GM11168 (cell line): ENCODE results near the gene ZNF598.

Experiments used
- in situ Hi-C: fragments of 300-500 bp; cut with MboI; formaldehyde crosslinking; loops from one replicate; pipeline ENCODE4 v1.12.0; 2022; ENCODE audit warnings: low sequenced_read_pairs; ENCODE audit not compliant: unreplicated experiment

ZNF598 gene

DNA sequence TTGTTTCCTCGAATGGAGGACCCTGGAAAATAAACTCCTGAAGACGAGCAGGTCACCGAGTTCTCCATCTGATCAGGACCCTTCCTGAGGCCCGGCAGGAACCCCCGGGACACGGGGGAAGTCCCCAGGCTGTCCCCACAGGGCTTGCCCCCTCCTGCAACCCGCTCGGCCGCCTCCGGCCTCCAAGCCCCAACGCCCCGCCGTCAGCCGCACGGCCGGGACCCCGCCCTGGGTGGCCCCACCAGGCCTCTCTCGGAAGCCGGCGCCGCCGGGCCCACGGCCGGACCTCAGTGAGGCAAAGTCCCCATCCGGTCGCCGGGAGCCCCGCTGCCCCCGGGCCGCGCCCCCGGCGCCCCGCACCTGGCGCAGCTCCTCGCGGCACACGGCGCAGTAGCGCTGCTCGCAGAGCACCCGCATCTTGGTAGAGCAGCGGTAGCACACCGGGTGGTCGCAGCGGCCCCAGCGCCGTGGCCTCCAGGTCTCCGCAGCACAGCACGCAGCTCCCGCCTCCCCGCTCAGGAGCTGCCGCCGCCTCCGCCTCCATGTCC, 383 bp downstream of the ZNF598 start:
- in situ Hi-C loops, result loop anchor here (25.0 kb wide), 1 partner anchor 478 kb away; the partner anchor contains the start of gene TBC1D24

GRCh38 chr16:2008631-2009163, 924 bp downstream of the ZNF598 start:
- in situ Hi-C loops, result loop anchor here (25.0 kb wide), 1 partner anchor 479 kb away; the partner anchor contains the start of gene TBC1D24

- in situ Hi-C loops, result loop anchor here (25.0 kb wide), 1 partner anchor 479 kb away; the partner anchor contains the start of gene TBC1D24
Measured at GRCh38 chr16:2008009-2008526, 1.6 kb downstream of the ZNF598 start.

- in situ Hi-C loops, result loop anchor here (25.0 kb wide), 1 partner anchor 480 kb away; the partner anchor contains the start of gene TBC1D24
Measured at GRCh38 chr16:2007081-2007836, 2.4 kb downstream of the ZNF598 start.

DNA sequence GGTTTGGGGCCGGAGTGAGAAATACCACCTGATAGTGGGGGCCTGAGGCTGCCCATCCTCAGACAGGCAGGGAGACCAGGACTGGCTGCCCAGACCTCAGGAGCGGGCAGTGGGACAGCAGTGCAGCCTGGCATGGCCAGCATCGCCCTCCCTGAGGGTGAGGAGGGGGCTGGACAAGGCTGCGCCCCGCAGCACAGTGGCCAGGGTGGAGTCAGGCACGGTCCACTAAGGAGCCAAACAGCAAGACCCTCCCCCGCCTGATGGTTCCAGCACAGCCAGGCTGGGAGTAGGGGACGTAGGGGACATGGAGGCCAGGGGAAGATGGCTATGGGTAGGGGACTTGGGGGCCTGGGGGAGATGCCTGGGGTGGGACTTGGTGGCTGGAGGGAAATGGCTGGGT, 3.3 kb downstream of the ZNF598 start:
- in situ Hi-C loops, result loop anchor here (25.0 kb wide), 1 partner anchor 481 kb away; the partner anchor contains the start of gene TBC1D24

GRCh38 chr16:2005646-2006045, 4.0 kb downstream of the ZNF598 start:
- in situ Hi-C loops, result loop anchor here (25.0 kb wide), 1 partner anchor 482 kb away; the partner anchor contains the start of gene TBC1D24

DNA sequence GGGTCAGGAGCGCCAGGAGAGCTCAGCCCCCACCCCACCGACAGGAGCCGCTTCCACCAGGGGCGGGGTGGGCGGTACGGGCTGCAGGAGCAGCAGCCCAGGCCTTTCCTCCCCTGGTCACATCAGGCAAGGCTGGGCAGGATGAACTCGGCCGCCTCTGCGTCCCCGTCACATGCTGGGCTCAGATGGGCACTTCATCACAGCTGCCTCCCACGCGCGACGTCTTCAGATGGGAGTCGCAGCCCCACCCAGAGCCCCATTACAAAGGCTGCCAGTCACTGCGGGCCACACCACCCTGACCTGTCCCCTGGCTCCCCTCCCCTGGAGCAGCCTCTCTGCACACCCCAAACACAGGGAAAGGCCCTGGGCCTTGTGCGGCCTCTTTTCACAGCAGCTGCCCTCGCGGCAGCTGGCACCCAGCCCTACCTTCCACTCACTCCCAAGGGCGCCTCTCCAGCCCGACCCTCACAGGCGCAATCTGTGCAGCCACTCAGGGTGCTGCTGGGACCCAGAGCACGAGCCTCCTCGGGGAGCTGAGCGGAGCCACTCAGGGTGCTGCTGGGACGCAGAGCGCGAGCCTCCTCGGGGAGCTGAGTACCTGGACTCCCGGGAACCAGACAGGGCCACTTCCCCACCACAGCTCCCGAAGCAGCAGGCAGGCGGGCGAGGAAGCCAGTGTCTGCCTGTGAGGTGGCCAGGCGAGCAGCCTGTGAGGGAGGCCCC, 4.7 kb downstream of the ZNF598 start:
- in situ Hi-C loops, result loop anchor here (25.0 kb wide), 1 partner anchor 482 kb away; the partner anchor contains the start of gene TBC1D24

DNA sequence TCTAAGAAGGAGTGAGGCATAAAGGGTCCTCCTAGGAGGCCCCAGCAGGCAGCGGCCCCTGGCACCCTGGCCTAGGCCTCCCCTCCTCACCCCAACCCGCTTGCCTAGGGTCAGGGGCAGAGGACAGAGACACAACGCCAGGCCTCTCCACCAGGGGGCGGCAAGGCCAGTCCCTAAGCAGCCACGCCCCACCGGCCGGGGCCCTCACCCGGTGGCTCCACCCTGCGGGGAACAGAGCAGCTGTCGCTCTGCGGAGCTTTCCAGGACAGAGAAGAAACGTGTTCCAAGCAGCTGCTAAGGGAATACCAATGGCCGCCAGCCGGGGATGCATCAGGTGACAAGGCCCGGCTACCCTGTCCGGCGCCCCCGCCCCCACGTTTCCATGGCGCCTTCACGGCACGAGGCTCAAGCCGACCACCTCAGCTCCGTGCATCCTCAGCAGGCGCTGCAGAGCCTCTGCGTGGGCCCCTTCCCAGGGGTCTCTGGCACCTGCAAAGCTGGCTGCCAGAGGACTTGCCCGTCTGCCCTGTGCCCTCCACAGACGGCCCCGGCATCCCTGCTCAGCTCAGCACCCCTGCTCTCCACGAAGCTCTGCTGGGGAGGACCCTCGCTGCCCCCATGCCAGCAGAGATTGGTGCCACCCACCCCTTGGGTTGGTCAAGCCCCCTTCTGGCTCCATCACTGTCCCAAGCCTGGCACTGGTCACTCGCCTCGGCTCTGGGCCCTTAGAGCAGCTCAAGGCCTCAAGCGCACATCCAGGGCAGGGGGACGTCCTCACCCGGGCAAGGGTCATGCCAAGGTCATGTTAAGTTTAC, 5.6 kb downstream of the ZNF598 start:
- in situ Hi-C loops, result loop anchor here (25.0 kb wide), 1 partner anchor 483 kb away; the partner anchor contains the start of gene TBC1D24

- in situ Hi-C loops, result loop anchor here (25.0 kb wide), 1 partner anchor 484 kb away; the partner anchor contains the start of gene TBC1D24
Measured at GRCh38 chr16:2003231-2003826, 6.3 kb downstream of the ZNF598 start.

GRCh38 chr16:2002406-2003230, 7.0 kb downstream of the ZNF598 start:
- in situ Hi-C loops, result loop anchor here (25.0 kb wide), 1 partner anchor 485 kb away; the partner anchor contains the start of gene TBC1D24

DNA sequence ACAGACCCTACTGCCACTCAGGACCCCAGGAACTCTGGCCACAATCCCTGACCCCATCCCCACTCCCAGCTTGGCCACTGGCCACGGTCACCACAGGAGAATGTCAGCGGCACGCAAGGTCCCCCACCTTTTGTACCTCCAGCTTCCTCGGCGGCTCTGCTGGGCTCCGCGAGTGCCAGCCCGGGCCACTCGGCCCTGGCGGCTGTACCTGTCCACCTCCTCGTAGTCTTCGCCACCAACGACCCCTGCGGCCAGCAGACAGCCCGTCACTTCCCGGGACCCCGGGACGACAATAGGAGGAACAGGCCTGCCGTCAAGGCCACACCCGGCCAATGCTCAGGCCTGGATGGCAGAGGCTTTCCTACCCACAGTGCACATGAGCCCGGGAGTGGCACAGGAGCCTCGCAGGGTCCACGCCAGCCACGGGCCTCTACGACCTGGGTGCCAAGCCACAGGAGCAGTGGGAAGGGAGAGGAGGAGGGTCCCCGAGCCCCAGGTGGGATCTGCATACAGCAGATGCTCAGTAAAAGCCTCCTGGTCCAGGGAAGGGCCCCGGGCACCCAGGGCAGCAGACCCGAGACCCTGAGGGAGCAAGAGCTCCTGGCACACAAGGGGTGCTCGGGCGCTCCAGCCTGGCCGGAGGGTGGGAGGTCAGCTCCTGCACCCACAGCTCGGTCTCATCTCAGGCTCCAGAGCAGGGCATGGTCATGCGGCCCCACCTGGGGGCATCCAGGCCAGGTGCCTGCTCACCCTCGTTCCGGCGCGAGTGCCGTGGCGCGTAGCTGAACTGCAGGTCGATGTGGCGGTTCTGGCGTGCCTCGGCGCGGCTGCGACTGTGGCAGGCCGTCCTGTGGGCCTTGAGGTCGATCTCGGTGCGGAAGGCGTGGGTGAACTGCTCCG, 7.9 kb downstream of the ZNF598 start:
- in situ Hi-C loops, result loop anchor here (25.0 kb wide), 1 partner anchor 486 kb away; the partner anchor contains the start of gene TBC1D24

DNA sequence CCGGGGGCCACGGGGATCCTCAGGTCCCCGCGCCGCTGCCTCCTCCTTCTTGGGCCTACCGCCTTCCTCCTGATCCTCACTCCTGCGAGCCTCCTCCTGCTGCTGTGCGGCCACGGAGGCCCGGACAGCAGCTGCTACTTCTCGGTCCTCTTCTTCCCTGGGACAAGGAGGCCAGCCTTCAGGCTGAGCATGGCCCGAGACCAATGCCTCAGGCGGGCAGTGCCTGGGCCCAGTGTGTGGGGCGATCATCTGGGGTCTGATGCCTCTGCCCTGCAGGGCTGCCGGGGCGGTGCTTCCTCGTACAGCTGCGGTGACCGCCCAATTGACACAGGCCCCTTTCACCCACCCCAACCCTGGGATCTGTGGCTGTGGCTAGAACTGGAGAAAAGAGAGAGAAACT, 8.6 kb downstream of the ZNF598 start:
- in situ Hi-C loops, result loop anchor here (25.0 kb wide), 1 partner anchor 486 kb away; the partner anchor contains the start of gene TBC1D24

DNA sequence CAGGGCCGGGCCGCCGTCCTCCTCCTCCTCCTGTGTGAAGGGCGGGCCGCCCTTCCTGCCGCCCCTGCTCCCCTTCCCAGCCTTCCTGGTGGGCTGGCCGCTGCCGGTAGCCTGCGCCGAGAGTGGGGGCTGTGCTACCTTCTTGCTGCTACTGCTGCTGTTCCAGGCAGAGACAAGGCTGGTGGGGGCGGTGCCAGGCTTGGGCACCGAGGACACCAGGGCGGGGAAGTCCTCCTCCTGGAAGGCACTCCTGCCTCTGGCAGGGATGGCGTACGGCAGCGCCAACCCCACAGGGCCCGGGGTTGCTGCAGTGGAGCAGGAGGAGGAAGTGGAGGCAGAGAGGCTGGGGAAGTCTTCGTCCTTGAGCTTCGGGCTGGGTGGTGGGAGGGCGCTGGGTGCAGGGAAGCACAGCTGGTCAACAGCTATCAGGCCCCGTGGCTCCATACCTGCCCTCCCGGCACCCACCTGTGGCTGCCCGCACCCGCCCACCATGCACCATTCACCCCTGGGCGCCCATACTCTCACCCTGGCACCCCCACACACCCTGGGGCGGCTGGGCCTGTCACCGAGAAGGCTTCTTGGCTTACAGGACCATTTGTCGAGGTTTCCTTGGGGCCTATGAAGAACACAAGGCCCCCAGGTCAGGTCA, 9.6 kb downstream of the ZNF598 start:
- in situ Hi-C loops, result loop anchor here (25.0 kb wide), 1 partner anchor 487 kb away; the partner anchor contains the start of gene TBC1D24

DNA sequence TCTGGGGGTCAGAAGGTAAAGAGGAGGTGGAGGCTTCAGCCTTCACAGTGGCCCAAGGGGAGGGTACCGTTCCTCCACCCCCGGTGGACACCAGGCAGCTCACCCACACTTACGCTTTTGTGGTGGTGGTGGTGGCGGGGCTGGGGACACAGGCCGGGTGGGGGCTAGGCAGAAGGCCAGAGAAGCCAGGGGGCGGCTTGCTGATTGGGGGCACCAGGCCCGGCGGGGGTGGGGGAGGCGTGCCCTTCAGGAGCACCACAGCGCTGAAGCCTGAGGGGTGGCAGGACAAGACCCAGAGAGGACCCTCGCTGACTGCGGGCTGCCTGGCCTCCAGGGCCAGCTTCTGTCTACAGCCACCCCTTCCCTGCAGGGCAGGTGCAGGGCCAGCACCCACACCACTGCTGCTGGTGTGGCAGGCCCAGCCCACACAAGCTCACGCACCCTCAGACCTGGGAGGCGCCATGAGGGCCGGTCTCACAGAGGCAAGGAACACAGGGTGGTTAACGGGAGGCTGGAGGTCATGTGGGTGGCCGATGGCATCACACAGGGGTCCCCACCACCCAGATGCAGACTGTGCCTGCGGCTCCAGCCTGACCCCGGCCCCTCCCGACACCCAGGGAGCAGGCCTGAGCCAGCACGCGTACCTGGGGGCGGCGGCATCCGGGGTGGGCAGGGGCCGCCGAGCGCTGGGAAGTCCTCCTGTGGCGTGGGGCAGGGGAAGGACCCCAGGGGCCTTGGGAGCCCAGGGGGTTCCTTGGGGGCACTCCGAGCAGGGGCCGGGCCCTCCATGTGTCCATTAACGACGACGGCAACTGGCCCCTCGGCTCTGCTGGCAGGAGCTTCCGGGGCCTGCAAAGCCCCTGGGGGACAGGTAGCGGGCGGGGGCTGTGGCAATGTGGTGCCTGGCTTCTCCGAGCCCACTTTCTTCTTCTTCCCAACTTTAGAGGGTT, 10.5 kb downstream of the ZNF598 start:
- in situ Hi-C loops, result no loop called here

GRCh38 chr16:1998360-1998835, 11.2 kb downstream of the ZNF598 start:
- in situ Hi-C loops, result no loop called here
